BLaER1 treated with 17β-estradiol and CSF1 and Interleukin-3, amounts not matched to agents 10 nM and 100 nM (cell line): ENCODE measurements around the gene ZP1.

Experiments
- H3K27ac ChIP-seq, 11 experiments: shearing (Covaris generic); formaldehyde crosslinking; 2 replicates each; pipeline ENCODE4 v1.8.1; 2022
- H3K27me3 ChIP-seq, 11 experiments: shearing (Covaris generic); formaldehyde crosslinking; 2 replicates each; pipeline ENCODE4 v1.8.1; 2022
- H3K36me3 ChIP-seq, 11 experiments: shearing (Covaris generic); formaldehyde crosslinking; 2 replicates each; pipeline ENCODE4 v1.8.1; 2022
- H3K4me1 ChIP-seq, 10 experiments: shearing (Covaris generic); formaldehyde crosslinking; 2 replicates each; pipeline ENCODE4 v1.8.1; 2022
- H3K4me2 ChIP-seq, 11 experiments: shearing (Covaris generic); formaldehyde crosslinking; 2 replicates each; pipeline ENCODE4 v1.8.1; 2022
- H3K4me3 ChIP-seq, 10 experiments: shearing (Covaris generic); formaldehyde crosslinking; 2 replicates each; pipeline ENCODE4 v1.8.1; 2022
- H3K9ac ChIP-seq, 11 experiments: shearing (Covaris generic); formaldehyde crosslinking; 2 replicates each; pipeline ENCODE4 v1.8.1; 2022
- H3K9me3 ChIP-seq, 11 experiments: shearing (Covaris generic); formaldehyde crosslinking; replicated peaks in 1 of 11; 2 replicates each; pipeline ENCODE4 v1.8.1; 2022
- H4K20me1 ChIP-seq, 11 experiments: shearing (Covaris generic); formaldehyde crosslinking; 2 replicates each; pipeline ENCODE4 v1.8.1; 2022
- Cebpa-rat ChIP-seq, 11 experiments: shearing (Covaris generic); IDR thresholded peaks; 2 replicates each; pipeline ENCODE4 v1.8.1; 2022

ZP1 gene

GRCh38 chr11:60831501-60832079 lies 35.8 kb upstream of the ZP1 start:
- Histone ChIP-seq H3K27ac (no peak overlapping the region), H3K27me3 (no peaks in the 10 kb centered on the region), H3K36me3 (no peaks in the 10 kb centered on the region), H3K4me1 (peaks cover 13 to 42% (median 32%) of the 10 kb centered on the region in 10 experiments), H3K4me3 (no peak overlapping the region), H3K9me3 (no peaks in the 10 kb centered on the region), H3K4me2 (peak overlapping the region in 9 of 11 experiments; percentile 22 to 48 (median 40); a peak in 18 of 22 replicates), H4K20me1 (no peaks in the 10 kb centered on the region), H3K9ac (no peak overlapping the region)
- peak in 4 of 11 experiments; percentile 23 to 81 (median 48); a peak in 5 of 22 replicates for TF ChIP-seq Cebpa-rat (IDR thresholded peaks at IDR 0.05)

- Histone ChIP-seq H3K9me3 (no peaks in the 10 kb centered on the region), H3K27ac (peak overlapping the region in 2 of 11 experiments; percentile 1 to 41; a peak in 3 of 22 replicates), H3K9ac (no peak overlapping the region), H4K20me1 (no peaks in the 10 kb centered on the region), H3K4me3 (no peak overlapping the region), H3K36me3 (no peaks in the 10 kb centered on the region), H3K4me2 (peak overlapping the region in 8 of 11 experiments; percentile 27 to 75 (median 60); a peak in 15 of 22 replicates), H3K27me3 (no peaks in the 10 kb centered on the region), H3K4me1 (peaks cover 13 to 45% (median 33%) of the 10 kb centered on the region in 10 experiments)
- no peak for TF ChIP-seq Cebpa-rat (IDR thresholded peaks at IDR 0.05)
These were observed 32.4 kb upstream of the ZP1 start for GRCh38 chr11:60834742-60835533.

- H4K20me1 ChIP-seq, result no peaks in the 10 kb centered on the region
- H3K27me3 ChIP-seq, result no peaks in the 10 kb centered on the region
- TF ChIP-seq Cebpa-rat (IDR thresholded peaks at IDR 0.05), result no peak
- H3K4me1 ChIP-seq, result peaks cover 13 to 45% (median 33%) of the 10 kb centered on the region in 10 experiments
- H3K4me2 ChIP-seq, result peak overlapping the region in 8 of 11 experiments; percentile 27 to 75 (median 60); a peak in 15 of 22 replicates
- no peak overlapping the region for H3K4me3 ChIP-seq
- H3K36me3 ChIP-seq, result no peaks in the 10 kb centered on the region
- no peaks in the 10 kb centered on the region for H3K9me3 ChIP-seq
- H3K27ac ChIP-seq, result peak overlapping the region in 1 of 11 experiments; percentile 35; a peak in 3 of 22 replicates
- no peak overlapping the region for H3K9ac ChIP-seq
These were observed 31.9 kb upstream of the ZP1 start for GRCh38 chr11:60835534-60835846.

- Histone ChIP-seq H3K36me3 (no peaks in the 10 kb centered on the region), H3K4me3 (no peak overlapping the region), H3K9ac (no peak overlapping the region), H3K27ac (no peak overlapping the region), H3K27me3 (no peaks in the 10 kb centered on the region), H3K4me2 (peak overlapping the region in 2 of 11 experiments; percentile 16 to 75; a peak in 4 of 22 replicates), H3K9me3 (no peaks in the 10 kb centered on the region), H3K4me1 (peaks cover 11 to 44% (median 32%) of the 10 kb centered on the region in 10 experiments), H4K20me1 (no peaks in the 10 kb centered on the region)
- TF ChIP-seq Cebpa-rat (IDR thresholded peaks at IDR 0.05), result no peak
These were observed 30.4 kb upstream of the ZP1 start for GRCh38 chr11:60836866-60837515.

- no peaks in the 10 kb centered on the region for H3K9me3 ChIP-seq
- no peak overlapping the region for H3K4me2 ChIP-seq
- no peaks in the 10 kb centered on the region for H3K36me3 ChIP-seq
- H3K9ac ChIP-seq, result no peak overlapping the region
- H4K20me1 ChIP-seq, result peaks cover 0 to 9% (median under 1%) of the 10 kb centered on the region in 11 experiments; a peak in 8 of 22 replicates
- H3K4me1 ChIP-seq, result peaks cover 7 to 46% (median 27%) of the 10 kb centered on the region in 10 experiments
- no peak overlapping the region for H3K27ac ChIP-seq
- no peak for TF ChIP-seq Cebpa-rat (IDR thresholded peaks at IDR 0.05)
- H3K27me3 ChIP-seq, result no peaks in the 10 kb centered on the region
- H3K4me3 ChIP-seq, result no peak overlapping the region
These were observed 29.2 kb upstream of the ZP1 start for GRCh38 chr11:60838132-60838531.

GRCh38 chr11:60840470-60841430 lies 26.6 kb upstream of the ZP1 start:
- Histone ChIP-seq H3K4me1 (peaks cover 31 to 52% (median 38%) of the 10 kb centered on the region in 10 experiments), H4K20me1 (peaks cover 0 to 36% (median 27%) of the 10 kb centered on the region in 11 experiments; a peak in 19 of 22 replicates), H3K9me3 (no peaks in the 10 kb centered on the region), H3K27me3 (no peaks in the 10 kb centered on the region), H3K27ac (peak overlapping the region in 5 of 11 experiments; percentile 65 to 92 (median 78); a peak in 8 of 22 replicates), H3K36me3 (peaks cover 0 to 19% (median 5%) of the 10 kb centered on the region in 11 experiments; a peak in 8 of 22 replicates), H3K4me3 (no peak overlapping the region), H3K9ac (no peak overlapping the region), H3K4me2 (peak overlapping the region; percentile 88 to 100 (median 98); a peak in 20 of 22 replicates)
- TF ChIP-seq Cebpa-rat (IDR thresholded peaks at IDR 0.05), result no peak

GRCh38 chr11:60841797-60842667 lies 25.3 kb upstream of the ZP1 start, which contains the start of gene CCDC86:
Gene CCDC86 (plus strand): TSS chr11:60842113. CDS start chr11:60842125, 12 bp downstream.
- peaks cover 38 to 47% (median 42%) of the 10 kb centered on the region in 10 experiments for H3K4me1 ChIP-seq
- H3K9me3 ChIP-seq, result no peaks in the 10 kb centered on the region
- peak within 1 kb of the TSS; percentile 88 to 100 (median 98) for H3K4me2 ChIP-seq
- H3K27ac ChIP-seq, result peak within 1 kb of the TSS; percentile 25 to 92 (median 82); a peak in 21 of 22 replicates
- peak within 1 kb of the TSS; percentile 73 to 95 (median 87) for H3K9ac ChIP-seq
- H4K20me1 ChIP-seq, result peaks cover 0 to 48% (median 35%) of the 10 kb centered on the region in 11 experiments; a peak in 19 of 22 replicates
- H3K4me3 ChIP-seq, result peak within 1 kb of the TSS; percentile 66 to 98 (median 94)
- H3K36me3 ChIP-seq, result peaks cover 0 to 30% (median 10%) of the 10 kb centered on the region in 11 experiments; a peak in 11 of 22 replicates
- TF ChIP-seq Cebpa-rat (IDR thresholded peaks at IDR 0.05), result no peak
- H3K27me3 ChIP-seq, result no peaks in the 10 kb centered on the region
